Mucosa of descending colon (tissue), 3 donors: ENCODE data around the gene GASK1B. TPM values are rescaled to one million over a fixed set of nuclear protein-coding genes. Genes with fewer than 3 reads are reported as not detected.

ENCODE experiments used
- ATAC-seq: fragments of 200-7000 bp; cut with Tn5 transposase; one replicate; pipeline ENCODE4 v1.9.1; 2020; ENCODE audit warnings: mild to moderate bottlenecking, moderate library complexity
- DNase-seq, 3 donors: peaks; one replicate each; pipeline ENCODE4 v3.0.0-alpha.2; 2020
- H3K36me3 ChIP-seq: fragments of 200-600 bp; one replicate; pipeline ENCODE4 v1.8.0; 2021; ENCODE audit warnings: low read depth, mild to moderate bottlenecking
- H3K4me1 ChIP-seq: fragments of 200-600 bp; one replicate; pipeline ENCODE4 v1.8.0; 2021; ENCODE audit warnings: low read depth, mild to moderate bottlenecking
- H3K4me3 ChIP-seq: fragments of 200-600 bp; one replicate; pipeline ENCODE4 v1.8.0; 2021; ENCODE audit warnings: mild to moderate bottlenecking
- H3K9me3 ChIP-seq: fragments of 200-600 bp; one replicate; pipeline ENCODE4 v1.8.0; 2021; ENCODE audit warnings: mild to moderate bottlenecking
- intact Hi-C, 2 donors: fragments of 100-400 bp; cut with DNase I in 1 of 2; cut with micrococcal nuclease in 1 of 2; formaldehyde crosslinking; loops; one replicate each; pipeline versions ENCODE4 v1.11.0 to v1.11.1; 2022; cut with DNase I, micrococcal nuclease
- total RNA-seq, 3 donors: library from RNA; stranded (reverse); fragmentation: NEBNext Ultra II Directional in 2 of 3; extraction: Animal tissue kit (Norgen Biotek cat#: 25700) in 2 of 3; gene quantifications; one replicate each; pipeline versions ENCODE4 v1.2.1 to v1.2.4, GENCODE V29; 2021 to 2023
- TF ChIP-seq, protein P1 (sequence below): fragments of 200-600 bp; IDR thresholded peaks from one replicate; pipeline ENCODE4 v1.8.0; 2022; ENCODE audit warnings: antibody characterized with exemption, mild to moderate bottlenecking
- donor health status: DM: no; HTN: no; CAD: no; lungs with moderate emphysema.
- donor health status: DM: no; HTN: no; CAD: no.
- donor health status: DM: no; HTN: yes; CAD: no.

GASK1B gene
- total RNA-seq, 3 donors from 2014 or later: 10.3 to 21.6 (median 20.2) TPM

DNA sequence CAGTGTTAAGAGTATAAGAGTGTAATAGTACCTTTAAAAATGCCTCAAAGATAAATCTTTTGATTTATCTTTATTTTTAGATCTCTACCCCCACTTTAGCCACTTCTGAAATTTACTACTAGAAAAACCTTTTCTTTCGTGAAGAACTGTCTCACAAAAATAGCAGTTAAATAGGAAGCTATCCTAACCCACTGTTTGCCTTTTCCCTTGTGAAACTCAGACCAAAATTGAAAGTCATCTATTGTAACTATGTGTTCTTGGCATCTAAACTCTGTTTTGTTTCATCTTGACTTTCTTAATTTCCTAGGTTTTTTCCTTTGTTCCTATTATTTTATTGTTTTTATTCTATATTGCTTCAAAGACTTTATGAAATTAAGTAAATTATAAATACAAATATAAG is 29.7 kb upstream of the GASK1B start:
- DNase-seq: no peak
- intact Hi-C loops: no loop called here
- Histone ChIP-seq H3K36me3 (no peaks in the 10 kb centered on the region), H3K4me1 (no peaks in the 10 kb centered on the region), H3K9me3 (no peaks in the 10 kb centered on the region), H3K4me3 (no peak overlapping the region)
- no peak for ATAC-seq
- TF ChIP-seq, protein P1, sequence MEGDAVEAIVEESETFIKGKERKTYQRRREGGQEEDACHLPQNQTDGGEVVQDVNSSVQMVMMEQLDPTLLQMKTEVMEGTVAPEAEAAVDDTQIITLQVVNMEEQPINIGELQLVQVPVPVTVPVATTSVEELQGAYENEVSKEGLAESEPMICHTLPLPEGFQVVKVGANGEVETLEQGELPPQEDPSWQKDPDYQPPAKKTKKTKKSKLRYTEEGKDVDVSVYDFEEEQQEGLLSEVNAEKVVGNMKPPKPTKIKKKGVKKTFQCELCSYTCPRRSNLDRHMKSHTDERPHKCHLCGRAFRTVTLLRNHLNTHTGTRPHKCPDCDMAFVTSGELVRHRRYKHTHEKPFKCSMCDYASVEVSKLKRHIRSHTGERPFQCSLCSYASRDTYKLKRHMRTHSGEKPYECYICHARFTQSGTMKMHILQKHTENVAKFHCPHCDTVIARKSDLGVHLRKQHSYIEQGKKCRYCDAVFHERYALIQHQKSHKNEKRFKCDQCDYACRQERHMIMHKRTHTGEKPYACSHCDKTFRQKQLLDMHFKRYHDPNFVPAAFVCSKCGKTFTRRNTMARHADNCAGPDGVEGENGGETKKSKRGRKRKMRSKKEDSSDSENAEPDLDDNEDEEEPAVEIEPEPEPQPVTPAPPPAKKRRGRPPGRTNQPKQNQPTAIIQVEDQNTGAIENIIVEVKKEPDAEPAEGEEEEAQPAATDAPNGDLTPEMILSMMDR: no peak

- ATAC-seq: no peak
- no peak for DNase-seq
- TF ChIP-seq, protein P1: no peak
- Histone ChIP-seq H3K9me3 (no peaks in the 10 kb centered on the region), H3K36me3 (no peaks in the 10 kb centered on the region), H3K4me3 (no peak overlapping the region), H3K4me1 (no peaks in the 10 kb centered on the region)
- intact Hi-C loops: no loop called here
These were observed 29.1 kb upstream of the GASK1B start for GRCh38 chr4:158201876-158202275.

- ATAC-seq (no peak), DNase-seq (no peak)
- H3K4me3 ChIP-seq: no peak overlapping the region
- H3K4me1 ChIP-seq: no peaks in the 10 kb centered on the region
- intact Hi-C loops: no loop called here
- H3K36me3 ChIP-seq: no peaks in the 10 kb centered on the region
- TF ChIP-seq, protein P1: no peak
- no peaks in the 10 kb centered on the region for H3K9me3 ChIP-seq
These were observed 28.5 kb upstream of the GASK1B start for GRCh38 chr4:158201322-158201721.

DNA sequence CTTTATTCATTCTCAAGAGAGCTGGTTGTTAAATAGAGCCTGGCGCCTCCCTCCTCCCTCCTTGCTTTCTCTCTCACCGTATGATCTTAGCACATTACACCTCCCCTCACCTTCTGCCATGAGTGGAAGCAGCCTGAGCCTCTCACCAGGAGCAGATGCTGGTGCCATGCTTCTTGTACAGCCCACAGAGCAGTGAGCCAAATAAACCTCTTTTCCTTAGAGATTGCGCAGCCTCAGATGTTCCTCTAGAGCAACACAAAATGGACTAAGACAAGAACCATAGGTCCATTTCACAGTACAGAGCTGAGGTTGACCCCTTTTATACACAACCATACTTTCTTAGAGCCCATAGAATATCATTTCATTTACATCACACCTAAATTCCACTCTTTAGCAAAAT is 27.4 kb upstream of the GASK1B start:
- TF ChIP-seq, protein P1: no peak
- ATAC-seq (no peak), DNase-seq (no peak)
- H3K9me3 ChIP-seq: no peaks in the 10 kb centered on the region
- H3K4me1 ChIP-seq: no peaks in the 10 kb centered on the region
- H3K36me3 ChIP-seq: no peaks in the 10 kb centered on the region
- H3K4me3 ChIP-seq: no peak overlapping the region
- intact Hi-C loops: no loop called here

DNA sequence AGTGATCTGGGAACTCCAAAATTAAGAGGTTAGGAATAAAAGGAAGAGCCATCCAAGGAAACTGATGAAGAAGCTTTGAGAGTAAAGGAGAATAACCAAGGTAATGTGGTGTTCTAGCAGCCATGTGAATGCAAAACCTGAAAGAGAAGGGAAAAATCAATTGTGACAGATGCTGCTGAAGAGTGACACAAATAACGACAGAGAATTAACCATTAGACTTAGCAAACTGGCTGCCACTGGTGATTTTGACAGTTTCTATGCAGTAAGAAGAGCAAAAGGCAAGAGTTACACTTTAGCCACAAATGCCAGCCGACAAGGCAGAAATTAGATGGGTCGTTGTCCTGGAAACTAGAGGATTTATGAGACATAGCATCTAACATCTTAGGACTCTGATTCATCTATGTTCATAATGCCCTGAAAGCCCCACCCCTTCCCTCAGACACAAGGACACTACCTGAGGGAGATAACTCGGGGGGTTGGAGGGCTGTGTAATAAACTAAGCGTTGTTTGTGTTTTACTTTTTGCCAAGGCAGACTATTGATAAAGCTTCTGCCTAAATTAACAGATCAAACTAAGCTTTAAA is 24.5 kb upstream of the GASK1B start:
- DNase-seq: no peak
- Histone ChIP-seq H3K9me3 (no peaks in the 10 kb centered on the region), H3K36me3 (no peaks in the 10 kb centered on the region), H3K4me1 (no peaks in the 10 kb centered on the region), H3K4me3 (no peak overlapping the region)
- intact Hi-C loops: no loop called here
- TF ChIP-seq, protein P1: no peak
- no peak for ATAC-seq

GRCh38 chr4:158195297-158195696 is 22.5 kb upstream of the GASK1B start:
- H3K9me3 ChIP-seq: no peaks in the 10 kb centered on the region
- TF ChIP-seq, protein P1: no peak
- no peaks in the 10 kb centered on the region for H3K36me3 ChIP-seq
- H3K4me3 ChIP-seq: no peak overlapping the region
- no peaks in the 10 kb centered on the region for H3K4me1 ChIP-seq
- ATAC-seq: no peak
- DNase-seq: no peak
- intact Hi-C loops: no loop called here
